RPMI8226 (cell line): ENCODE results near the gene TTLL9.

Experiments used
- DNase-seq: peaks from one replicate; pipeline ENCODE4 v3.0.0-alpha.2; 2015

The TTLL9 gene

DNA sequence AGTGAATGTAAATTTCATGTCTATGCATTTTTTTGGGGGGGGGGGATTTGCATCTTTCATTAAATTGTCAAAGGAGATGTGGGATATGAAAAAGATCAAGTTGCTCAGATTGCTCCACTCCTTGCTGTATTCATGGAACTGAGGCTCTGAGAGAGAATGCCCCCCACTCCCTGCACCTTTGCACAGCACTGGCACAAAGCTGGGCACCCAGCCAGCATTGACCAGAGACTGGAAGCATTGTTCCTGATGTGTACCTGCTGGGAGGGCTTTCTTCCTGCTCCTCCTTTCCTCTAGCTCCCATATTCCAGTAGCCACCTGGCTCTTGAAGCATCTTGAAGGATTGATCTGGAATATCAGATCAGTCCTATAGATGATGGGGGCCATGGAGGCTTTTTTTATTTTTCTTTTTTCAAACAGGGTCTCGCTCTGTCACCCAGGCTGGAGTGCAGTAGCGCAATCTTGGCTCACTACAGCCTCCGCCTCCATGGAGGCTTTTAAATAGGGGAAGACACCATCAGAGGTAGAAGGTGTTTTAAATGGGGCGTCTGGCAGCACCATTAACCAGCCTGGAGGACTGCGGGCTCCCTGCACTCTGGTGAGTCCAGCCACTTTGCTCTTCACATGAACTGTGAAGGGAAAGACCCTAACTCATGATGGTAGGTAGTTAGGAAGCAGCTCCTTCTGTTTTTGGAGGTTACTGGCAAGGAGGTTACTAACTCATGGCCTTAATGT is 11.0 kb upstream of the TTLL9 start:
- no peak for DNase-seq

DNA sequence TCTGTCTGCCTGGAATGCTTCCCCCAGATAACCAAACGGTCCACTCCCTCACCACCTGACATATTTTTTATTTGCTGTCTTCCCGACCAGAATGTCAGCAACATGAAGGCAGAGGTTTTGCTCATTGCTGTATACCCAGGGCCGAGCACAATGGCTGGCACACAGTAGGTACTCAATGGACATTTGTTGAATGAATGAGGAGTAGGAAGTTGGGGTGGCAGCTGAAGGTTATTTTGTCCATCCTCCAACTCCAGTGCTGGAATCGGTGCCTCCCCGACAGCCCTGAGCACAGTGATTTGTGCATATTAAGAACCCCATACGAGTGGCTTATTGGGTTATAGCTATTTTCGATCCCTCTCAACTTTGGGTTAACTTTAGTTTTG is 10.4 kb upstream of the TTLL9 start:
- no peak for DNase-seq

DNA sequence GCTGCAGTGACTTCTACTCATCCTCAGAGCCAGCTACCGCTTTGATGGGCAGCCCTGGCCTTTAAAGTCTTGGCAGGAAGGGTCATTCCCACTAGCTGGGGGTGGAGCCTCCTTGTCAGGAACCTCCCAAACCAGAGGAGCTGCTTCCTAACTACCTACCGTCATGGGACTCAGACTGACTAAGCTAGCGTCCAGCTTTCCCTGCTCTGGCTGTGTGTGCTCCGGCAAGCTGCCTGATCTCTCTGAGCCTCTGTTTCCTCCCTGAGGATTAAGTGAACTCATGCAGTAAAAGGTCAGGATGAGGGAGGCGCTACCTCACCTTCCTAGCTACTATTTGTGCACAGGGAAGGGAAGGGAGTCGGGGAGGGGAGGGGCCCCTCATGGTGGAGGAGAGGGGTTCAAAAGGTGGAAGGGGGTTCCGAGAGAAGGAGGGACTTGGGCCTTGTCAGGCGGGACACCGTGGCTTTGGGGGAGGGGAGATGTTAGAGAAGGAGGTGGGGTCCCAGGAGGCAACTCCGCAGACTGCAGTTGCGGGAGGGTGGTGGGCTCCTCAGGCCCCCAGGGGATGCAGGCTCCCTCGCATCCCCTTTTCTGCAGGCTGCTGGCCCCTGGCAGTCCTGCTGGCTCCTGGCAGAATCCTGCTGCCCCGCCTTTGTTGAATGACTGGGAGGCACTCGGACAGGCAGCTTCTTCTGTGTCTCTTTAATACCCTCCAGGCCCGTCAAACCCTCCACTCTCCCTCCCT is 9.9 kb upstream of the TTLL9 start:
- no peak for DNase-seq

DNA sequence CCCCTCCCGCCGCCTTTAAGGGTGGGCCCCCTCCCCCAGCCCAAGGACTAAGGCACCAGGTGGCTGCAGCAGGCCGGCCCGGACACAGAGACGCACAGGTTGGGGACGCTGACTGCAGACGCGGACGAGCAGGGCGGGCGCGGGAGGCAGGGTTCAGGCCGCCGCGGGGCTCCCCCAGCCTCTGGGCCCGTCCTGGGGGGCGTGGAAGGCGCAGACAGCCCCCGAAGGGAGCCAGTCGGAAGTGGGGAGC is 9.4 kb upstream of the TTLL9 start:
- DNase-seq = peak; percentile 24

DNA sequence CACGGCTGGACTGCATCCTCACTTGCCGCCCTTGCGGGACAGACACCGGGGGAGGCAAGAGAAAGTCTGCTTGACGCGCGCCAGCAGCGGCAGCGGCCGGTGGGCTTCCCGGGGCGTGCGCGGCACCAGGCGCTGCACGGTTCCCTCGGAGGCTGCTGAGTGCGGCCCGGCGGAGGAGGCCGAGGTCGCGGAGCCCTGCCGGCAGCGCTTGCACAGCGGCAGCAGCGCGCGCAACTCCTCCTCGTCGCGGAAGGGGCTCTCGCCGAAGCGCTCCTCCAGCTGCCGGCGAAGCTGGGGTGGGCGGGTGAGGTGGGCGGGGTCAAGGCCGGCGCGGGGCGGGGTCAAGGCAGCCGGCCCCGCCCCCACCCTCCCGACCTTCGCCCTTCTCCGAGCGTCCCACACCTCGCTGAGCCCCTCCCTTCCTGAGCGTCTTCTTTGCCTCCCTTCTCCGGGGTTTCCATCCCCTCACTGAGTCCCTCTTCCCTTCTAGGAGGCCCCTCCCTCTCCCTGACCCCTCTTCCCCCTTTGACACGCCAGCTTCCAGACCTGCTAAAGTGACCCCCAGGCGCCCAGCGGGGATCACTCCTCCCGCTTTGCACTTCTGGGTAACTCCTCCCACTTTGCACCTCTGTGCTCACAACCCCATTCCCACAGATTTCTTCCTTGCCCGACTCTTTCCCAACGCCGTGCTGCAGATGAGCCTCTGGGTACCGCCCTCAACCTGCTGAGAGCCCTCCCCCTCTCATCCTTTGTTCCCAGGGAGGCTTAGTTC is 8.9 kb upstream of the TTLL9 start:
- peak; percentile 66 for DNase-seq

DNA sequence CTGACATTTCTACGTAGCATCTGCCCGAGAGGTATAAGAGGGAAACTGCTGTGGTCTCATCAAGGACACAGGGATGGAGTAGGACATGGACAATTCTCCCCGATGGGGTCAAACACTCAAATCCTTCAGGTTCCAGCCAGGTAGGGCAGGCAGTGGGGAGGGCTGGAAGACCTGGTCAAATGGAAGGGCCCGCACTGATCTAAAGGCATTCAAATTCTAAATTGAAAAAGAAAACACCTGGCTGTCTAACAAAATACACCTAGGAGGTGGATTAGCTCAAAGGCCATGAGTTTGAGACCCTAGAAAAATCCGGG is 8.3 kb upstream of the TTLL9 start:
- no peak for DNase-seq

DNA sequence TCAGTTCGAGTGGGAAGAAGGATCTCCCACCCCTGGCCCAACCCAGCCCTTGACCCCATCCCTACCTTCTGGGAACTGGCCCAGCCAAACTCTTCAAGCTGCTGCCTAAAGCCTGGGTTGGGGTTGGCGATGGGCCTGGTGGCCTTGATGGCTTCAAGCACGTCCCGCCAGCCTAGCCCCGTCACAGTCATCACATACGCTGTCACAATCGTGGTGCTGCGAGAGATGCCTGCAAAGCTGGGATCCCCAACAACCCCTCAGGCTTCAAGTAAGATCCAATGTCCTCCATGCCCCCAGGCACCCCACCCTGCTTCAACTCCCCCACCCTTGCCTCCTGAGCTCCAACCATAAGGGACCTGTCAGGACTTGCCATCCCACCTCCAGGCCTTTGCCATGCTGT is 7.9 kb upstream of the TTLL9 start:
- no peak for DNase-seq

DNA sequence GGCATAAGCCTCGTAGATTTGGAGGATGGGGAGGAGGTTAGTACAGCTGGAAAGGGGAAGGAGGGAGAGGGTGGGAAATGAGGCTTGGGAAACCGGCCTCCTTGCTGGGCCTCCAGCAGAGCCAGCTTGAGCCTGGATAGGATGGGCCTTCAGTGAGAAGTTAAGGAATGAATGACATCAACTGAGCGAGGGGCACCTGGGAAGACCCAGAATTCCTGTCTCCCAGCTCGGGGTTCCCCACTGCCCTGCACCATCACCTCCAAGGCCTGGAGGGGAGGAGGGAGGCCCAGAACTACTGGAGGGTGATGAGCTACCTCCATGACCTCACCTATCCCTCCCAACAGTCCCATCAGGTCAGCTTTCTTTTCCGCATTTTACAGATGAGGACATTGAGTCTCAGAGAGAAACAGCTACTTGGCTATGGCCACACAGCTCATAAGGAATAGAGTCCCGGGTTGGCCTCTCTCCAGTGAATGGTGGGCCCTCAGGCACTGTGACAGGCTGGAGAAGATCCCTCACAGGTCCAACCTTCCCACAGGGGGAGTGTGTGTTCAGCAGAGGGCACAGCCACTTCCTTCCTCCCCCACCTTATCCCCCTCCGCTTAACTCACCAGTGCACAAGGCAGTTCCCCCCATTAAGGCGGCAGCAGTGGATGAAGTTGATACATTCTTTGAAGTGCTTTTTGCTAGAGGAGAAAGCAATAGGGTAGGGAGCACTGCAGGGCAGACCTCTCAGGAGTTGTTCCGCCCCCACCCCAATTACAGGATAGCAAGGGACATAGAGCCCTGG is 6.9 kb upstream of the TTLL9 start:
- no peak for DNase-seq

GRCh38 chr20:31864521-31865400 is 5.7 kb upstream of the TTLL9 start:
- DNase-seq = no peak

GRCh38 chr20:31866221-31866620 is 4.2 kb upstream of the TTLL9 start:
- DNase-seq = no peak

- no peak for DNase-seq
Observed at GRCh38 chr20:31868853-31869672, 1.4 kb upstream of the TTLL9 start.

DNA sequence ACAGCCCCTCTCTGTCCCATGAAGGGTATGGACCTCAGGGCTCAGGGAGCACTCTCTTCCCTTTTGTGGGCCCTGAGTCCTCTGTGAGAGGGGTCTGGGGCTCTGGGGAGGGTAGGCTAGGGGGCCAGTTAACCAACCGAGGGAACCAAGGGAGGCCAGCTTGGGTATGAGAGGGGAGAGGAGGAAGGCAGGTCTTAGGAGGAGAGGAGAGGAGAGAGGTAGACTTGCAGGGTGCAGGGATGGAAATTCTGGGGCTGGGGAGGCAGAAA is 827 bp upstream of the TTLL9 start:
- no peak for DNase-seq

DNA sequence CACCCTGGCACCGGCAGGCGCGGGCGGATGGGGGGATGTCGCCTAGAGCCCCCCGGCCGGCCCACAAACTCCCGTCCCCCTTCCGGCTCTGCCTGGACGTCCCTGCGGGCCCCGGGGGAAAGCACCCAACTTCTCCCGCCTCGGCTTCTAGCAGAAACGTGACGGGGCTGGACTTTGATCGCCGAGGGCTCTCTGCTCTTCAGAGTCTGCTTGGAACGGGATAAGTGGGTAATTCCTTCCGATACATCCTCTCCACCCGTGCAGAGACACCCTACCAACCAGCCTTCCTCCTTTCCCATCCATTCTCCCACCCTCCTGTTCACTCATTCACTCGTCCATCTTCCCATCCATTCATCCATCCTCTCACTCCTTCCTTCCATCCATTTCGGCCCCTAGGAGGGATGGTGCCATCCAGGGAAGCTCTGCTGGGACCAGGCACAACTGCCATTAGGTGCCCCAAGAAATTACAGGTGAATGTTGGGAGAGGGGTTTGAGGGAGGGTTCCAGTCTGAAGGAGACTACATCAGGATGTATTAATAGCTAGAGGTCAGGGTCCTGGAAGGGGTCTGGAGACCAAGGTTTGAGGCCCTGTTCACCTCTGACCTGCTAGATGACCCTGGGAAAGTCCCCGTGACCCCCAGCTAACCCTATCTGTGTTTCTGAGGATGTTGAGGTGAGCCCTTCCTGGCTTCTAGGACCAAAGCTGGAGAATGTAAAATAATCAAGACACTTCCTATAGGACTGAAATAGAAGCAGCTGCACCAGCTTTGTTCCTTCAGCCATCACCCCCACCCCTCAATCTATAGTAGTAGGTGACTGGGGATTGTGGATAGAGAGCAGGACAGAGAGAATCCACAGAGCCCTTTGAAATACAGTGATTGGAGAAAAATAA is 538 bp downstream of the TTLL9 start:
- DNase-seq = no peak

GRCh38 chr20:31871618-31871954 is 1.2 kb downstream of the TTLL9 start:
- DNase-seq = no peak

GRCh38 chr20:31872406-31872805 is 2.0 kb downstream of the TTLL9 start:
- no peak for DNase-seq

DNA sequence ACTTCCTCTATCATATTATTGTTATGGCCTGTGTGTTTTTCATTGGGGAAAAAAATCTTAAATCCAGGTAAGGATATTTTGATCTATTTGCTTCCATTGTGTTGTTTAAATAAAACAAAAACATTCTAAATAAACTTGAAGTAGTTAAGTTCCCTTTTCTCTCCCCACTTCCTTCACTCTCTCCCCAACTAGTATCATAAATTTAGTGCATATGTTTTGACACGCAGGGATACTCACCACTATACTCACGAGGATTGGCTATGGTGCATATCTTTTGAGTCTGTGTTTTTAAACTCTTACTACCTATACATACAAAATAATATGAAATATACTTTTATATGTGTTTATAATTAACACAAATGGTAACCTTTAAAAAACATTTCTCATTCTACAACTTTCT is 5.2 kb downstream of the TTLL9 start:
- DNase-seq = no peak

GRCh38 chr20:31877684-31878083 is 7.2 kb downstream of the TTLL9 start:
- no peak for DNase-seq

DNA sequence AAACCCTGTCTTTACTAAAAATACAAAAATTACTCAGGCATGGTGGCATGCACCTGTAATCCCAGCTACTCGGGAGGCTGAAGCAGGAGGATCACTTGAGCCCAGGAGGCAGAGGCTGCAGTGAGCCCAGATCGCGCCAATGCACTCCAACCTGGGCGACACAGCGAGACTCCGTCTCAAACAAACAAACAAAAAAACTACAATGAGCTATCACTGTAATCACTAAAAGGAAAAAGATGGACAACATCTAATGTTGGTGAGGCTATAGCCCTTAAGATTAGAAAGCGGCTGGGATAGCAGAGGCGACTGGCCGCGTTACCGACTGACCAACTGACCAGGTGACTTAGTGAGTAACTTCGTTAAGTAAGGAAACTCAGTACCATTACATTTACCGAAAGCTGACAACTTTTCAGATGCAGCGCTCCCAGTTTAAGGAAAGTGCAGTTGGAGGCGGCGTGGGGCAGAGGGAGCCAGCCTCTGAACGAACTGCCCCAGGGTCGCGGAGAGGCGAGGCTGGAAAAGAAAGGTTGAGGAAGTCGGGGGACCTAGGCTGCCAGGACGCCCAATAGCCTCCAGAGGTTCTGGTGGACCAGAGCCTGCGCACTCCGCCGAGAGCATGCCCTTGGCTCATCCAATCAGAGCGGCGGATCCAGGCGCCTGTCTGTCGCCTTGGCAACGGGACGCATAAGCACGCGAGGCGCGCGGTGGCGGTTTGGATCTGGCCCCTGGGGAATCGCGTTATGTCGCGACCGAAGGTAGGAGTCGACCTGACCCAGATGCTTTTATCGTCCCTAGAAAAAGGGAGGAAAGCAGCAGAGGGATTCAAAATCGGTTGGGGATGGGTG is 8.9 kb downstream of the TTLL9 start:
- DNase-seq = peak; percentile 81

DNA sequence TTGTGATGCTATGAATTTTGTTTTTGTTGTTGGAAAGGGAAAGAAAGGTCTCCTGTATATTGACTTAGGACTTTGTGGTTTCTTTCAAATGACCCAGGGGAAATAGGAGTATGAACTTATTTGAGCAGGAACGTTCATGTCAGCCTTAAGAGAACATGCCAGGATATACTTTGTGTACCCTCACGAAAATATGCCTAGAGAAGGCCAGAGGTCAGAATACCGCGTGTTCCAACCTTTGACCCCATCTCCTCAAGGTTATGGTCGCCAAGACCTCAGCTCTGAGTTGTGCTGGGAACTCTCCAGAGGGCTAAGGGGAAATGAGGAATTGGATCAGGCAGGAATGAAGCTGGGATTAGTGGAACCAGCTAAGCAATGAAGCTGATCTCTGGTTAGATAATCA is 11.5 kb downstream of the TTLL9 start:
- no peak for DNase-seq

DNA sequence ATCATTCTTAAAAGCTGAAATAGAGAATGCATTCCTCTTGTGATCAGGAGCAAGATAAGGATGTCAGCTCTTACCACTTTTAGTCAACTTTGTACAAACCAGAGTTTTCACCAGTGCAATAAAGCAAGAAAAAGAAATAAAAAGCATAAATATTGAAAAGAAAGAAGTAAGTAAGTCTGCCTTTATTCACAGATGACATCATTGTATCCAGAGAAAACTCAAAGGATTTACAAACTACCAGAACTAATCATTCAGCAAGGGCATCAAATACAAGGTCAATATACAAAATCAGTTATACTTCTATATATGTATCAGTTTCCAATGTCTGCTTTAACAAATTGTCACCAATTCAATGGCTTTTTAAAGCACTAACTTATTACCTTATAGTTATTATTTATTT is 13.4 kb downstream of the TTLL9 start:
- DNase-seq = no peak
